ENCODE data around the gene KCNMA1. TPM values are rescaled to one million over a fixed set of nuclear protein-coding genes. Genes with fewer than 3 reads are reported as not detected.

The KCNMA1 gene
- total RNA-seq, 4 donors from 2014 or later = 4.6 to 10.5 (median 7.8) TPM

- no peak for TF ChIP-seq POLR2AphosphoS5 (IDR thresholded peaks at IDR 0.05)
- TF ChIP-seq POLR2A (IDR thresholded peaks at IDR 0.05) = no peak
- no peak for TF ChIP-seq EP300 (IDR thresholded peaks at IDR 0.05)
- TF ChIP-seq CTCF (IDR thresholded peaks at IDR 0.05) = no peak
- DNase-seq (ENCODE audit: low spot score in 2 of 2) = no peak
- WGBS = 87% methylated on average over 1 of the region's 1 CpG
- no peaks in the 10 kb centered on the region for H3K36me3 ChIP-seq
- no peak overlapping the region for H3K4me3 ChIP-seq
- no peak overlapping the region for H3K27ac ChIP-seq
- H3K9me3 ChIP-seq = no peaks in the 10 kb centered on the region
- H3K27me3 ChIP-seq = peaks cover 5% of the 10 kb centered on the region
- H3K4me1 ChIP-seq = no peaks in the 10 kb centered on the region
These were observed 162.1 kb downstream of the KCNMA1 start for GRCh38 chr10:77475522-77475921.

- Histone ChIP-seq H3K4me1 (no peaks in the 10 kb centered on the region), H3K36me3 (no peaks in the 10 kb centered on the region), H3K9me3 (no peaks in the 10 kb centered on the region), H3K27ac (no peak overlapping the region), H3K27me3 (no peaks in the 10 kb centered on the region), H3K4me3 (no peak overlapping the region)
- TF ChIP-seq EP300 (IDR thresholded peaks at IDR 0.05) (no peak), POLR2AphosphoS5 (IDR thresholded peaks at IDR 0.05) (no peak)
- no peak for DNase-seq (ENCODE audit: low spot score in 2 of 2)
- 64% methylated on average over 4 of the region's 5 CpGs for WGBS
These were observed 162.7 kb downstream of the KCNMA1 start for GRCh38 chr10:77474939-77475338.

- no peak for TF ChIP-seq POLR2AphosphoS5 (IDR thresholded peaks at IDR 0.05)
- TF ChIP-seq CTCF (IDR thresholded peaks at IDR 0.05) = no peak
- no peak for TF ChIP-seq POLR2A (IDR thresholded peaks at IDR 0.05)
- no peak for TF ChIP-seq EP300 (IDR thresholded peaks at IDR 0.05)
- H3K27ac ChIP-seq = no peak overlapping the region
- no peaks in the 10 kb centered on the region for H3K27me3 ChIP-seq
- H3K36me3 ChIP-seq = no peaks in the 10 kb centered on the region
- H3K9me3 ChIP-seq = no peaks in the 10 kb centered on the region
- H3K4me1 ChIP-seq = no peaks in the 10 kb centered on the region
- no peak overlapping the region for H3K4me3 ChIP-seq
- DNase-seq (ENCODE audit: low spot score in 2 of 2) = no peak
- WGBS = 86% methylated on average over 7 of the region's 7 CpGs
These were observed 163.2 kb downstream of the KCNMA1 start for GRCh38 chr10:77474386-77474785.

GRCh38 chr10:77472146-77472545 is 165.5 kb downstream of the KCNMA1 start:
- 89% methylated on average over 2 of the region's 2 CpGs for WGBS
- no peak for DNase-seq (ENCODE audit: low spot score in 2 of 2)

GRCh38 chr10:77471069-77471536 is 166.5 kb downstream of the KCNMA1 start:
- 98% methylated on average over 2 of the region's 2 CpGs for WGBS
- no peak for DNase-seq (ENCODE audit: low spot score in 2 of 2)
- no peak for TF ChIP-seq POLR2A (IDR thresholded peaks at IDR 0.05)
- no peak for TF ChIP-seq POLR2AphosphoS5 (IDR thresholded peaks at IDR 0.05)
- no peak for TF ChIP-seq EP300 (IDR thresholded peaks at IDR 0.05)
- no peak for TF ChIP-seq CTCF (IDR thresholded peaks at IDR 0.05)
- H3K4me1 ChIP-seq = no peaks in the 10 kb centered on the region
- no peaks in the 10 kb centered on the region for H3K9me3 ChIP-seq
- no peaks in the 10 kb centered on the region for H3K27me3 ChIP-seq
- H3K27ac ChIP-seq = no peak overlapping the region
- H3K4me3 ChIP-seq = no peak overlapping the region
- H3K36me3 ChIP-seq = no peaks in the 10 kb centered on the region

More at GRCh38 chr10:77472146-77472545, 165.5 kb downstream of the KCNMA1 start:
- no peaks in the 10 kb centered on the region for H3K36me3 ChIP-seq
- H3K27ac ChIP-seq = no peak overlapping the region
- no peaks in the 10 kb centered on the region for H3K4me1 ChIP-seq
- no peak for TF ChIP-seq CTCF (IDR thresholded peaks at IDR 0.05)
- no peak for TF ChIP-seq POLR2A (IDR thresholded peaks at IDR 0.05)
- no peak for TF ChIP-seq EP300 (IDR thresholded peaks at IDR 0.05)
- TF ChIP-seq POLR2AphosphoS5 (IDR thresholded peaks at IDR 0.05) = no peak
- no peak overlapping the region for H3K4me3 ChIP-seq
- no peaks in the 10 kb centered on the region for H3K9me3 ChIP-seq
- H3K27me3 ChIP-seq = no peaks in the 10 kb centered on the region

- DNase-seq (ENCODE audit: low spot score in 2 of 2) = no peak
- Histone ChIP-seq H3K4me1 (no peaks in the 10 kb centered on the region), H3K27me3 (no peaks in the 10 kb centered on the region), H3K4me3 (no peak overlapping the region), H3K9me3 (no peaks in the 10 kb centered on the region), H3K27ac (no peak overlapping the region), H3K36me3 (no peaks in the 10 kb centered on the region)
- TF ChIP-seq POLR2AphosphoS5 (IDR thresholded peaks at IDR 0.05) (no peak), POLR2A (IDR thresholded peaks at IDR 0.05) (no peak), EP300 (IDR thresholded peaks at IDR 0.05) (no peak), CTCF (IDR thresholded peaks at IDR 0.05) (no peak)
- 63% methylated on average over 6 of the region's 6 CpGs for WGBS
These were observed 170.1 kb downstream of the KCNMA1 start for GRCh38 chr10:77467422-77467963.
